ENCODE results near the gene KCNA3.

GRCh38 chr1:110697606-110698005 lies 22.9 kb upstream of the KCNA3 start:
- no peak for TF ChIP-seq EZH2 (IDR thresholded peaks at IDR 0.05)
- TF ChIP-seq POLR2AphosphoS5 (IDR thresholded peaks at IDR 0.05; ENCODE audit: borderline replicate concordance, low read depth, low read length): no peak
- no peak for TF ChIP-seq FOXP2 (optimal IDR thresholded peaks at IDR 0.05; ENCODE audit: control extremely low read depth, extremely low read length, insufficient read depth)

Measured in SK-N-MC (cell line).